Measurements from ENCODE around the gene TOMM70.

Gene TOMM70

DNA sequence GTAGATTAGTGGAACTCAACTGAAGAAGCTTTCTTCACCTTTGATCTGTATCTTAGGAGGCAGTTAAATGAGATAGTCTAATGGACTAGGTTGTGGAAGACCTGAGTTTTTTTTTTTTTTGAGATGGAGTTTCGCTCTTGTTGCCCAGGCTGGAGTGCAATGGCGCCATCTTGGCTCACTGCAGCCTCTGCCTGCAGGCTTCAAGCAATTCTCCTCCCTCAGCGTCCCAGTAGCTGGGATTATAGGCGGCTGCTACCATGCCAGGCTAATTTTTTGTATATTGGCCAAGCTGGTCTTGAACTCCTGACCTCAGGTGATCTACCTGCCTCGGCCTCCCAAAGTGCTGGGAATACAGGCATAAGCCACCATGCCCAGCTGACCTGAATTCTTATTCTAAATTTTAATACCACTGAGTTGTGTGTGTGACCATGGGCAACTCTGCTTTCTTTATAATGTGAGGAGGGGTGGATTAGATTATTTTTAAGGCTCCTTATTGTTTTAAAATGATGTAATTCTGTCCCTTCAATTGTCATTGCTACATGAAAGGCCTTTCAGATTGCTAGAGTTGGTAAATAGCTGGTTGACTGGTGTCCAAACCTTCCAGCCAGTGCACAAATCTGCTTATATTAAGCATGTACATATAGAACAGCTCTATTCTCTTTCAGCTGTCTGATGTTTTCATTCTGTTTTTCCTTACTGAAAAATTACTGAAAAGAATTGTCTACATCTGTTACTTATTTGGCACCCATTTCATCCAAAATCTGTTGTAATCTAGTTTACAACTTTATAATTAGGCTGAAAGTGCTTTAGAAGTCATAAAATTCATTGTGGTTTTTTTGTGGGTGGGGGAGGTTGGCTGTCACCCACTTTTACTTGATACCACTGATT, 2.7 kb upstream of the TOMM70 start:
- CTCF ChIA-PET: interaction anchor here (0.6 to 0.7 kb wide), 2 partner anchors 32 to 982 kb away, joined by 3 to 4 read pairs; no protein-coding TSS in a partner anchor
- TF ChIP-seq, protein P1, sequence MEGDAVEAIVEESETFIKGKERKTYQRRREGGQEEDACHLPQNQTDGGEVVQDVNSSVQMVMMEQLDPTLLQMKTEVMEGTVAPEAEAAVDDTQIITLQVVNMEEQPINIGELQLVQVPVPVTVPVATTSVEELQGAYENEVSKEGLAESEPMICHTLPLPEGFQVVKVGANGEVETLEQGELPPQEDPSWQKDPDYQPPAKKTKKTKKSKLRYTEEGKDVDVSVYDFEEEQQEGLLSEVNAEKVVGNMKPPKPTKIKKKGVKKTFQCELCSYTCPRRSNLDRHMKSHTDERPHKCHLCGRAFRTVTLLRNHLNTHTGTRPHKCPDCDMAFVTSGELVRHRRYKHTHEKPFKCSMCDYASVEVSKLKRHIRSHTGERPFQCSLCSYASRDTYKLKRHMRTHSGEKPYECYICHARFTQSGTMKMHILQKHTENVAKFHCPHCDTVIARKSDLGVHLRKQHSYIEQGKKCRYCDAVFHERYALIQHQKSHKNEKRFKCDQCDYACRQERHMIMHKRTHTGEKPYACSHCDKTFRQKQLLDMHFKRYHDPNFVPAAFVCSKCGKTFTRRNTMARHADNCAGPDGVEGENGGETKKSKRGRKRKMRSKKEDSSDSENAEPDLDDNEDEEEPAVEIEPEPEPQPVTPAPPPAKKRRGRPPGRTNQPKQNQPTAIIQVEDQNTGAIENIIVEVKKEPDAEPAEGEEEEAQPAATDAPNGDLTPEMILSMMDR (conservative IDR thresholded peaks at IDR 0.05; ENCODE audit: low read depth): no peak
- H3K27ac ChIP-seq: no peak overlapping the region
- POLR2A ChIA-PET (ENCODE audit: low non-redundant PET): interaction anchor here (0.7 kb wide), 2 partner anchors 21 to 152 kb away, joined by 4 to 9 read pairs; no protein-coding TSS in a partner anchor
- no peak for DNase-seq (ENCODE audit: low spot score)

DNA sequence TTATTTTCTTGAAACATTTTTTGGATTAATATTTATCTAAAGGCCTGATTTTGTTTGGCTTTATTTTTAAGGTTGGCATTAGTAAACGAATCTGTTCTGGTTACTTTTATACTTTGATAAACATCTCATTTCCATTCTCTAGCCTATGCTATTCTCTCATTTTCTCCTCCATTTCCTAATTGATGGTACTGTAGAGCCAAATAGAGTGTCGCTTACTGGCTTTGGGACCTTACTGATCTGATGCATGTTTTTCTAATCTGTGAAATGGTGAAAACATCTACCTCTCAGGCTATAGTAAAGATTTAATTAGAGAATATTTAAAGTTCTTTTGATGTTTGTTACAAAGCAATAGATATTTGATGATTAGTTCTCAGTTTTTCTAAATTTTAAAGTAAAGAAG, 2.0 kb upstream of the TOMM70 start:
- DNase-seq (ENCODE audit: low spot score): no peak
- CTCF ChIA-PET: interaction anchor here (0.6 kb wide), 1 partner anchor 982 kb away, joined by 4 read pairs; no protein-coding TSS in a partner anchor
- POLR2A ChIA-PET (ENCODE audit: low non-redundant PET): interaction anchor here (0.7 kb wide), 1 partner anchor 22 kb away, joined by 4 read pairs; no protein-coding TSS in a partner anchor

DNA sequence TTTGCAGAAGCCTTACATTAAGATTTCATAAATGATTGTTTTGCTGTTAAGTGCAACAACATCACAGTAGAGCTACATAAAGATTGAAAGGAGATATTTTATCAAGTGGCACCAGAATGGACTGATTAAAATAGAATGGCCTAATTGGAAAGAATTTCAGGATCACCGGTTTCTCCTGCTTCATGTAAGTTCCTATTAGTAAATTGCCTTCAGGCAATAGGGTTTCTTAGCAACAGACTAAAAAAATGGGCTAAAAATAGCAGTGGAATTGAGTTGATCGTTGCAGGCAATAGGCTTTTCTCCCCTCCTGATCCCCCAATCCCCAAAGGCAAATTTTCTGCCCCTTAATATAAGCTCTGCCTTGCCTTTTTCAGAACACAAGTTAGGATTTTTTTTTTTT, 1.4 kb upstream of the TOMM70 start:
- TF ChIP-seq, protein P1 (conservative IDR thresholded peaks at IDR 0.05; ENCODE audit: low read depth): no peak
- peak overlapping the region; percentile 91; the same call in 1 of the 2 replicates for H3K27ac ChIP-seq
- POLR2A ChIA-PET (ENCODE audit: low non-redundant PET): no interaction called here
- DNase-seq (ENCODE audit: low spot score): peak; percentile 20
- CTCF ChIA-PET: interaction anchor here (0.6 kb wide), 1 partner anchor 571 kb away, joined by 7 read pairs; no protein-coding TSS in a partner anchor

More for the DNA sequence above, 2.0 kb upstream of the TOMM70 start:
- no peak overlapping the region for H3K27ac ChIP-seq
- TF ChIP-seq, protein P1 (conservative IDR thresholded peaks at IDR 0.05; ENCODE audit: low read depth): no peak

DNA sequence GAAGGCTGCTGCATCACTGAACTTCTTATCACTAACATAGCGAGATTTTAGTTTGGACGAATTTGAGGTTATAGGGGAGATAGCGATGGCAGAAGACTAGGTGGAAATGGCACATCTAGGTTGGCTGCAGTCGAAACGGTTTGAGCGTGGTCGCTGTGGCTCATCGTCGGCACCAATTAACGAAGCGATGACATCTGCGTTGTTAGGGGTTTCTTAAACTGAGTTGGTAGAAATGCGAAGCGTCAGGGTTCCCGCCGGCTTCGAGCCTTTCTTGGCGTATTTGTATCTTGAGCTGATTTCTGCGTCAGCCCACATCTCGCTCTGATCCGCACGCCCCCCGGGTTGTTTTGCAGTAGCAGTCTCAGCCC, 769 bp upstream of the TOMM70 start:
- POLR2A ChIA-PET (ENCODE audit: low non-redundant PET): interaction anchor here (0.5 kb wide), 1 partner anchor 16 kb away, joined by 4 read pairs; no protein-coding TSS in a partner anchor
- TF ChIP-seq, protein P1 (conservative IDR thresholded peaks at IDR 0.05; ENCODE audit: low read depth): no peak
- H3K27ac ChIP-seq: peak overlapping the region; percentile 91
- DNase-seq (ENCODE audit: low spot score): peak; percentile 24
- CTCF ChIA-PET: no interaction called here

DNA sequence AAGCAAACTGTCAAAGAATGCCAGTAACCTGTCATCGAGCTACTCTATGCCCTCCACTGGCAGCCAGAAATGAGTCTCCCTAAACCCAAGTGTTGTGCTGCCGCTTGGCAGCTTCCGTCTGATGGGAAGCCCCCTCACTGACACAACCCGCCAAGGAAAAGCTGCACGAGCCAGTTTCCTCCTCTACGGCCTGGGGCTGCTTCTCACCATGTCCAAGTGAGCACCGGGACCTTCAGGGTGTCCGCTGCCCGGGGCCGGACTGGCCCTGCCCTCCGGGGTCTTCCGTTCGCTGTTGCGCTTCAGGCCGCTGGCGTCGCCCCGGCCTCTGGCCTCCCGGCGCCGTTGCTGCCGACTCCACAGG, 490 bp downstream of the TOMM70 start:
- peak overlapping the region; percentile 91 for H3K27ac ChIP-seq
- CTCF ChIA-PET: interaction anchor here (1.2 kb wide), 1 partner anchor 14 kb away, joined by 3 read pairs; no protein-coding TSS in a partner anchor
- DNase-seq (ENCODE audit: low spot score): peak; percentile 14
- TF ChIP-seq, protein P1 (conservative IDR thresholded peaks at IDR 0.05; ENCODE audit: low read depth): no peak
- POLR2A ChIA-PET (ENCODE audit: low non-redundant PET): no interaction called here

DNA sequence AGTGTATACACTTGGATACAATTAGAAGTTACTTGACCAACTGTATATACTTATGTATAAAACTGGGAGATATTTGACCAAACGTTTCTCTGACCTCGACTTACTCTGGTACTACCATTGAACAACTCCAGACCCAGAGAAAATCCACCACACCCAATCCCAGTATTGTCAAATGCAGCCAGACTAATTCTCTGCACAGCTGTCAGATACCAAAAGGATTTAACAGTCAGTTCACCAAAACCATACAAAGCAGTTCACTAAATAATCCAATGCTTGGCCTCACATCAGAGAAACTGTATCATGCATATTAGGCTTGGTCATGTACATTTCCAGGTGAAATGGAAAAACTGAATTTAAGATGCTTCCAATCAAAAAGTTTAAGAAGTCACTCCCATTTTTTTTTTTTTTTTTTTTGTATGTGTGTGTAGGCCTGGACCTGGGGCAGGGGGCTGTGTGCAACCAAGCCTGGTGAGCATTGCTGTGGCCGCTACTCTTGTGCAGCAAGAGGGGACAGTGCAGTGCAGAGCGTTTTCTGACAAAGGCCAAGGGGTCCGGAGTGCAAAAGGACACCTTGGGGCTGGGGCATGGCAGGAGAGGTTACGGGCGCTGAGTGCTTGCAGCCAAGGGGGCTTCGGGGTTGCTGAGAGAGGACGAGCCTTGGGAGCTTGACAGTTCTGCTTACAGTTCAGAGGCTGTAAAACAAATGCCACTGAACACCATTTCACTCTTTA, 1.4 kb downstream of the TOMM70 start:
- ChIA-PET POLR2A (ENCODE audit: low non-redundant PET) (no interaction called here), CTCF (interaction anchor here (1.2 kb wide), 1 partner anchor 13 kb away, joined by 3 read pairs; no protein-coding TSS in a partner anchor)
- DNase-seq (ENCODE audit: low spot score): no peak
- TF ChIP-seq, protein P1 (conservative IDR thresholded peaks at IDR 0.05; ENCODE audit: low read depth): no peak
- H3K27ac ChIP-seq: no peak overlapping the region
